ENCODE measurements around the gene SLC25A23. TPM values are rescaled to one million over a fixed set of nuclear protein-coding genes. Genes with fewer than 3 reads are reported as not detected.

The SLC25A23 gene
- total and polyA plus RNA-seq, 9 of the 15 experiments (the other 6 are each of a cell fraction or from before 2014, with no cell fraction given) = 6.1 to 72.0 (median 26.6) TPM

DNA sequence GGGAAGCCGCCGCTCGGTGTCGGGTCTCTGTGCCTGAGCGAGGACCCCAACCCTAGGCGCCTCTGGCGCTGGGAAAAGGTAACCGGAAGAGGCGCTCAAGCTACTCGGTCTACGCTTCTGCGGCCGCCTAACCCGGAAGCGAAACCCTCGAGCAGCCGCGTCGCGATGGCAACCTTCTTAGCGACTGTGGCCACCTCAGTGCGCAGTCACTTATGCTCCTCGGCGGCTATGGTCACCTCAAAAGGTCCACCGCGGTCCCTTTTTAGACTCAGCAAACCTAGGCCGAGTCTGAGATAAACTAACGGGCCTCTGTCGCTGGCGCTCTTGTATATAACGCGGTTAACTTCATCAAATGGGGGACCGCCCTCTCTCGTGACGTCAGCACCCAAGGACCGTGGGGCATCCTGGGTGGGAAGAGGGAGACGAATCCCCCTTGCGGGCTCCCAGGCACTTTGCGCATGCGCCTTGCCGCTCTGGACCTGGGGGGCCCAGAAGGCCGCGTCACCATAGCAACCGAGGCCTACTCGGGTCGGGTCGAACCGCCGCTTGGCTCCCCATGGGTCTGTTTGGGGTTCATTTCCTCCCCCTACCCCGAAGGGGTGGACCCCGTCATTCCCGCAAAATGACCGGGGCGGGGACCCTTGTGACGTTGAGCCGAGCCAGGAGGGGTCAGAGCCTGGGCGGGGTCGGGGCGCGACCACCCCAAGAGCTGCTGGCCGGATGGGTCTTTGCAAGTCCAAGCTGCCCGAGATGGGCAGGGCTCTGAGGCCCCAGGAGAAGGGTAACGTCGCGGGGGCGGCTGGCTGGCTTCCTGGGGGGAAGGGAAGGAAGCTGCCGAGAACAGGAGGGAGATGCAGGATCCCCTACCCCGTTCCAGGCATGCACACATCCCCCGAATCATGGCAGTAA lies 66.3 kb downstream of the SLC25A23 start, which contains the start of gene GTF2F1 (continued):
- TF ChIP-seq, protein P1, sequence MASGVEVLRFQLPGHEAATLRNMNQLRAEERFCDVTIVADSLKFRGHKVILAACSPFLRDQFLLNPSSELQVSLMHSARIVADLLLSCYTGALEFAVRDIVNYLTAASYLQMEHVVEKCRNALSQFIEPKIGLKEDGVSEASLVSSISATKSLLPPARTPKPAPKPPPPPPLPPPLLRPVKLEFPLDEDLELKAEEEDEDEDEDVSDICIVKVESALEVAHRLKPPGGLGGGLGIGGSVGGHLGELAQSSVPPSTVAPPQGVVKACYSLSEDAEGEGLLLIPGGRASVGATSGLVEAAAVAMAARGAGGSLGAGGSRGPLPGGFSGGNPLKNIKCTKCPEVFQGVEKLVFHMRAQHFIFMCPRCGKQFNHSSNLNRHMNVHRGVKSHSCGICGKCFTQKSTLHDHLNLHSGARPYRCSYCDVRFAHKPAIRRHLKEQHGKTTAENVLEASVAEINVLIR (CRISPR knock-in tag; IDR thresholded peaks at IDR 0.05) = peak; percentile 83
- peak; percentile 83 to 96; a peak in 3 of 4 replicates for TF ChIP-seq SIN3A (IDR thresholded peaks at IDR 0.05; ENCODE audit: borderline replicate concordance in 2 of 2, control insufficient read depth in 1 of 2, low read depth in 2 of 2, low read length in 2 of 2)
- TF ChIP-seq ZNF766 (CRISPR knock-in tag; conservative IDR thresholded peaks at IDR 0.05) = no peak
- TF ChIP-seq ZNF408 (CRISPR knock-in tag; IDR thresholded peaks at IDR 0.05; ENCODE audit: low read depth) = no peak
- peak; percentile 91 for TF ChIP-seq MYNN (IDR thresholded peaks at IDR 0.05)
- no peak for TF ChIP-seq MYNN (CRISPR knock-in tag; IDR thresholded peaks at IDR 0.05)
- peak; percentile 95 to 96 for TF ChIP-seq NRF1 (conservative IDR thresholded peaks at IDR 0.05 in 1 of 2, IDR thresholded peaks at IDR 0.05 in 1 of 2)
- TF ChIP-seq, protein P2, sequence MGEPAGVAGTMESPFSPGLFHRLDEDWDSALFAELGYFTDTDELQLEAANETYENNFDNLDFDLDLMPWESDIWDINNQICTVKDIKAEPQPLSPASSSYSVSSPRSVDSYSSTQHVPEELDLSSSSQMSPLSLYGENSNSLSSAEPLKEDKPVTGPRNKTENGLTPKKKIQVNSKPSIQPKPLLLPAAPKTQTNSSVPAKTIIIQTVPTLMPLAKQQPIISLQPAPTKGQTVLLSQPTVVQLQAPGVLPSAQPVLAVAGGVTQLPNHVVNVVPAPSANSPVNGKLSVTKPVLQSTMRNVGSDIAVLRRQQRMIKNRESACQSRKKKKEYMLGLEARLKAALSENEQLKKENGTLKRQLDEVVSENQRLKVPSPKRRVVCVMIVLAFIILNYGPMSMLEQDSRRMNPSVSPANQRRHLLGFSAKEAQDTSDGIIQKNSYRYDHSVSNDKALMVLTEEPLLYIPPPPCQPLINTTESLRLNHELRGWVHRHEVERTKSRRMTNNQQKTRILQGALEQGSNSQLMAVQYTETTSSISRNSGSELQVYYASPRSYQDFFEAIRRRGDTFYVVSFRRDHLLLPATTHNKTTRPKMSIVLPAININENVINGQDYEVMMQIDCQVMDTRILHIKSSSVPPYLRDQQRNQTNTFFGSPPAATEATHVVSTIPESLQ (CRISPR knock-in tag; IDR thresholded peaks at IDR 0.05) = no peak; the same call in 1 of the 2 replicates
- peak; percentile 86 for TF ChIP-seq CXXC5 (CRISPR knock-in tag; IDR thresholded peaks at IDR 0.05)
- TF ChIP-seq, protein P3, sequence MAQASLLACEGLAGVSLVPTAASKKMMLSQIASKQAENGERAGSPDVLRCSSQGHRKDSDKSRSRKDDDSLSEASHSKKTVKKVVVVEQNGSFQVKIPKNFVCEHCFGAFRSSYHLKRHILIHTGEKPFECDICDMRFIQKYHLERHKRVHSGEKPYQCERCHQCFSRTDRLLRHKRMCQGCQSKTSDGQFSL (CRISPR knock-in tag; IDR thresholded peaks at IDR 0.05) = no peak
- TF ChIP-seq, protein P3 (tag; IDR thresholded peaks at IDR 0.05) = no peak
- TF ChIP-seq ZNF133 (CRISPR knock-in tag; IDR thresholded peaks at IDR 0.05) = no peak
- TF ChIP-seq EZH2 (IDR thresholded peaks at IDR 0.05; ENCODE audit: borderline replicate concordance, low read depth, low read length) = no peak
- TF ChIP-seq MTA2 (IDR thresholded peaks at IDR 0.05; ENCODE audit: low read depth) = peak; percentile 57
- no peak for TF ChIP-seq BRF1 (IDR thresholded peaks at IDR 0.05; ENCODE audit: borderline replicate concordance, extremely low read depth, insufficient read length)
- TF ChIP-seq DIDO1 (tag; IDR thresholded peaks at IDR 0.05; ENCODE audit: low read depth) = 0 out of 2 replicates have a peak, but pooled peaks have one; percentile 35
- TF ChIP-seq, protein P4, sequence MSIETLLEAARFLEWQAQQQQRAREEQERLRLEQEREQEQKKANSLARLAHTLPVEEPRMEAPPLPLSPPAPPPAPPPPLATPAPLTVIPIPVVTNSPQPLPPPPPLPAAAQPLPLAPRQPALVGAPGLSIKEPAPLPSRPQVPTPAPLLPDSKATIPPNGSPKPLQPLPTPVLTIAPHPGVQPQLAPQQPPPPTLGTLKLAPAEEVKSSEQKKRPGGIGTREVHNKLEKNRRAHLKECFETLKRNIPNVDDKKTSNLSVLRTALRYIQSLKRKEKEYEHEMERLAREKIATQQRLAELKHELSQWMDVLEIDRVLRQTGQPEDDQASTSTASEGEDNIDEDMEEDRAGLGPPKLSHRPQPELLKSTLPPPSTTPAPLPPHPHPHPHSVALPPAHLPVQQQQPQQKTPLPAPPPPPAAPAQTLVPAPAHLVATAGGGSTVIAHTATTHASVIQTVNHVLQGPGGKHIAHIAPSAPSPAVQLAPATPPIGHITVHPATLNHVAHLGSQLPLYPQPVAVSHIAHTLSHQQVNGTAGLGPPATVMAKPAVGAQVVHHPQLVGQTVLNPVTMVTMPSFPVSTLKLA (conservative IDR thresholded peaks at IDR 0.05) = peak; percentile 79 to 87
- peak; percentile 48; the same call in 1 of the 2 replicates for TF ChIP-seq SRSF1 (IDR thresholded peaks at IDR 0.05; ENCODE audit: low read depth, low read length)
- peak; percentile 73 for TF ChIP-seq TBP (optimal IDR thresholded peaks at IDR 0.05; ENCODE audit: low read depth, low read length)

Data from K562 (cell line).